Fibroblast of skin of left quadriceps (primary cell): ENCODE results near the gene MARCHF3.
"Not testable (repeated sequence)": the region's sequence is repeated elsewhere in the genome, so short reads cannot be mapped to it uniquely, and the experiment has no call there.

ENCODE experiments used
- DNase-seq, 2 experiments: peaks; one replicate each; pipeline ENCODE4 v3.0.0-alpha.2; 2013; ENCODE audit warnings: low read depth in 2 of 2

MARCHF3 gene

GRCh38 chr5:127012916-127013315, 17.4 kb downstream of the MARCHF3 start:
- DNase-seq: peak; percentile 50 to 53

DNA sequence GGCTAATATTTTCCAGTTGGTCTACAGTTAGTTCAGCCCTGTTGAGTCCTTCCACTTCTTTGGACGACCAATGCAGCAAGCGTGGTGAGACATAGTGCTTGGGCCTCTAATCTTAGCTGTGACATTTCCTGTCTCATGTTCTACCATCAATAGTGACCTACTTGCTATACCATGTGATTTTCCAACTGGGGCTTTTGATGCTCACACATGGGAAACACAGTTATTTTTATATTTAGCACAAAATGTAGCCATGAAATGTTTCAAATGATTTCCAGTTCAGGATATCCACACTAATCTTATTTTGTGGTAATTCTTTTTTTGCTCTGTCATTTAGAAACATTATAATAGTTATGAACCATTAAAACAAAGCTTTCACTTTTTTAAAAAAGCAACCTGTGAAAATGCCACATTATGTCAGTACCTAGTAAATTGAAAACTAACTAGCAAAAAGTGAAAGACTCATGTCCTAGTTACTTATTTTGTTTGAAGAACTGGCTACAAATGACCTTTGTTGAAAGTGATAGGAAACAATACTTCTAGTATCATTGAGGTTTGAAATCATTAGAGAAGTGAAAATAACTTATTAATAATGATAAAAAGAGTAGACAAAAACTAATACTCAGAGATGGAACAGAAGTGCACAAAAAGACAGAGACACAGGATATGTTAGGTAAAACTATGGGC, 18.3 kb downstream of the MARCHF3 start:
- no peak for DNase-seq

- DNase-seq: peak; percentile 38 to 39
These were observed 19.2 kb downstream of the MARCHF3 start for GRCh38 chr5:127011153-127011552.

- no peak for DNase-seq
These were observed 20.0 kb downstream of the MARCHF3 start for GRCh38 chr5:127010362-127010761.

DNA sequence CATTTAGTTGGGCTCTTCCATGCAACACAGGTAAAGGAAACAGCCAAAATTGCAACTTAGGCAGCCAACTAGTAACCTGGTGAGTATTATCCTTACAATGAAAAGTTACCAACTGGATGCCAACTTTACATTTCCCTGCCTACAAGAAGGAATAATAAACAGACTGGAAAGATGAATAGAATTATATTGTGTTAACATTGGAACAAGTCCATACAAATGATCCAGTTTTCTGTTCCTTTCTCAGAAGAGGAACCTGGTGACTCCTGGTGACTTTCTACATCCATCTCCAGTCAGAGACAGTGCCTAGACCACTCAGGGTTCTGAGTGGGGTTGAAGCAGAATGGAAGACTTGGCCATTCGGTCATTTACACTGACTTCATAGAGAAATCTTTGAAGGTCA, 20.6 kb downstream of the MARCHF3 start:
- no peak for DNase-seq

GRCh38 chr5:127008300-127008975, 21.9 kb downstream of the MARCHF3 start:
- DNase-seq: no peak

DNA sequence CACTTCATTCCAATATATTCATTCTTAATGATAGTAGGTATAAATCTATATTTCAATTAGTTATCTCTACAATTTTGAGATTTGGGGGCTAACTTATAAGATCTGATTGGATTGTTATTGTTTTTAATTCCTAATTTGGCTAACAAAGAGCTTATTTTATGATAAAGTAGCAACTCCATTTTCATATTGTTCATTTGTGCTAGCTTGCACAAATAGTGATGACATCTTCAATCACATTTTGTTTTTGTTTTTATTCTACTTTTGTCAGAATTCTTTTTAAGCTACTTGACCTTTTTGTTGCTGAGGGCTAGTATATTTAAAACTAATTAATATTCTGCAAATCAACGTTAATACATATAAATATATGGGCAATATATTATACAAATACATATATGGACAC, 22.8 kb downstream of the MARCHF3 start:
- DNase-seq: no peak

DNA sequence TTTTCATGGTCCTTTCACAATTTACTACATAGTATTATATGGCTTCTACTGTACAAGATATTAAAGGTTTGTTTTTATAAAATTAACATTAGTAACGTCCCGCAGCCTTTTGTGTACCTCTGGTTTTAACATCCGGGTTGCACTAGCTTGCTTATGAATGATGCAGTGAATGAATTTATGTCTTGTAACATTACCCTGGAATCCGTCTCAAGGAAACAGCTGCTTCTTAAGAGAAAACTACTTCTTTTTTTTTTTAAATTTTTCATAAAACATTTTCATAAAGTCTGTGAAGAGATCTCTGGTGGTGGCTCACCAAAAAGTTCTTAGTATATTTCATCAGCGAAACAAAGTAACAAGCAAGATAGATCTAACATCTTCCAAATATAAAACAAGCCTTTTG, 23.6 kb downstream of the MARCHF3 start:
- DNase-seq: no peak

- DNase-seq: not testable (repeated sequence)
These were observed 25.1 kb downstream of the MARCHF3 start for GRCh38 chr5:127005282-127005681.

- DNase-seq: no peak
These were observed 25.6 kb downstream of the MARCHF3 start for GRCh38 chr5:127004721-127005120.

DNA sequence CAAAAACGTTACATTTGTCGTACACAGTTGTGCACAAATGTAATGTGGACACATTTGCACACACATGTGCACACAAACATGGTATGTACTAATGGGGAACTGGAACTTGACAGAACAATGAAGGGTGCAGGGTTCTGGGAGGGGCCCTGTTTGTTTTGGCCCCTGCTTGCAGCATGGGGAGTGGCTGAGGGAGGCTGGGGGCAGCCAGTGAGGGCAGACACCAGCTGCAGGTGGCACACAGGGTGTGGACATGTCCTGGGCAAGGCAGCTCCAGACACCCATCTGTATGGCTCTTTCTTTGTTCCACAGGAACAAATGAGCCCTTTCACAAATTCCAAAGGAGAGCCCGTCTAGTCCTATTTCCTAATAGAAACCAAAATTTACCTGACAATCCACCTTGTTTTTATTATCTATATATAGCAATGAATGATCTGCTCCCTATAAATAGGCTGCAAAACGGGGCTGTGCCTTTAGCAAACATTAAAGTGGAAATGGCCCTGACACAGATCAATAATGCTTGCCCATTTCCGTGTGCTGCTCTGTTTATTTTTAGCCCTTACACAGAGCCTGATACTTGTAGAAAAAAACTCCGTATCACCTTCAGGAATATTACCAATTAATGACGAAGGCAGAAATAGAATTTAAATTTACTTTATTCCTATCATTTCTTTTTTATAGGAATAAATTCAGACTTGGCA, 26.4 kb downstream of the MARCHF3 start:
- DNase-seq: no peak

GRCh38 chr5:127002390-127002789, 28.0 kb downstream of the MARCHF3 start:
- no peak for DNase-seq

- peak; percentile 90 to 92 for DNase-seq
These were observed 28.6 kb downstream of the MARCHF3 start for GRCh38 chr5:127001621-127002296.

DNA sequence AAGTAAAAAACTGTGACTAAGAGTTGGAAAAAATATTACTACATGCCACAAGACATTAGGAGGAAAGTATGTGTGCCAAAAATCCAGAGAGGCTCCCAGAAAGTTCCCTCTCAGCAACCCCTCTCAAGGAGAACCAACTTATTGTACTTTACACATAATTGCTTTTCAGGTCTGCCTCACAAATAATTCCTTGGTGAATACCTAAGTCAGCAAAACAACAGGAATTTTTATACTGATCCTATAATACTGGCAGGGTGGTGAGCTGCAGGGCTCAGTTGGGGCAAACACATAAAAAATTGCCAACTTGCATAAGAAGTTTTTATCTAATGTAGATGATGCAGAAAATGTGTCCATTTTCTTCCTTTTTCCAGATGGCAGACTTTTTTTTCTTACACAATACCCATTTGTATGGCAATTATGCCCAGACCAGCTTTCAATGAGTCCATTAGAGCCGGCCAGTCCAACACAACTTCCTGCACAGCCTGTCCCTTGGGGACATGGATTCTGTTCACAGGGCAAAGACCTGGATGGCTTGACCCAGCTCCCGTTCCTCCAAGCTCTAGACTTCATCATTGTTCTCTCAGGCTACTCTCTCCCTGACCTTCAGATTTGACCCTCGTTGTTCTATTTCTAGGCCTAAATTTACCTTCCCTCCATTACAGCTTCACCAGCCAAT, 31.3 kb downstream of the MARCHF3 start:
- DNase-seq: no peak

- DNase-seq: no peak
These were observed 32.1 kb downstream of the MARCHF3 start for GRCh38 chr5:126998201-126998631.

DNA sequence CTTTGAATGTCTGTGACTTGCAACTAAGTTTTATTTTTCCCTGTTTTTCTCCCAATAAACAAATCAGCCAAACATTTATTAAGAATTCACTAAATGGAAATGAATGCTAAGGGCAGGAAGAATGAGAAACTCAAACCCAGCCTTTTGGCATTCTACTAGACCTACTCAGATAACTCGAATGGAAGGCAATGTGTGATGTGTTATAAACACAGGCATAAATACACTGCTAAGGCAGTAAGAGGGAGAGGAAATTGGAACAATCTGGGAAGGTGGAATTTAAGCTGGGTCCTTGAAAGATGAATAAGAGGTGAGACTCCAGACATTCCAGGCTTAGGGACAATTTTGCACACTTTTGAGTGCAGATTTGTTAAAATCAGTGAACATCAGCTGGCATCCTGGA, 34.7 kb downstream of the MARCHF3 start:
- no peak for DNase-seq

- DNase-seq: no peak
These were observed 35.3 kb downstream of the MARCHF3 start for GRCh38 chr5:126995039-126995438.

DNA sequence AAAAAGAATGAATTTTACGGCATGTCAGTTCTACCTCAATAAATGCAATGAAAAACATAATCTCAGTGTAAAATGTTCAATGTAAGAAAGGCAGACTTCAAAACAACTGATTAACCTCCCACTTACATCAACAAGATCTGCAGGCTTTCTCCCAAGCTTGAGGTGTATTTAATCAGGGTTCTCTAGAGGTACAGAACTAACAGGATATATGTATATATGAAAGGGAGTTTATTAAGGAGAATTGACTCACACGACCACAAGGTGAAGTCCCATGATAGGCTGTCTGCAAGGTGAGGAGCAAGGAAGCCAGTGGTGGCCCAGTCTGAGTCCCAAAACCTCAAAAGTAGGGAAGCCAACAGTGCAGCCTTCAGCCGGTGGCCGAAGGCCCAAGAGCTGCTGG, 35.9 kb downstream of the MARCHF3 start:
- no peak for DNase-seq

GRCh38 chr5:126988021-126988569, 42.3 kb downstream of the MARCHF3 start:
- no peak for DNase-seq

- DNase-seq: no peak
These were observed 43.0 kb downstream of the MARCHF3 start for GRCh38 chr5:126987271-126987899.

DNA sequence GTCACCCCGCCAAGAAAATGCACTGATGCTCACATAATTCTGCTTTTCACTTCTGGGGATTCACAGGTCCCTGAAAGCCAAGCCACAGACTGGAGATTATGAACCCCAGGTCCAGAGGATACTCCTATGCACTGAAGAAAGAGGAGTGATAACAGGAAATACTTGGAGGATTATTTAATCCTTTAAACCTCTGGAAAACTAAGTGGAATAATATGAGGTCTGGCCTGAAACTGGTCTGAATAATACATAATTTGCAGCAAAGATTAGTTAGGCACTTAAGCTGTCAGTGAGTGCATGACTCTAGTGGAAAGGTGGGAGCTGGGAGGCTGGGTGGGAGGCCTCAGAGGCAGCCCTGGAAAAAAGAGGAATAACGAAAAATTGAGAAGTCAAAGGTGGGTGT, 45.7 kb downstream of the MARCHF3 start:
- DNase-seq: peak; percentile 34 to 42
